HepG2 (cell line): ENCODE results near the gene KCTD5. TPM values are rescaled to one million over a fixed set of nuclear protein-coding genes. Genes with fewer than 3 reads are reported as not detected.

Experiments used
- ASH2L ChIP-seq: fragments of 300-600, 200-600 bp; sonication (generic); IDR thresholded peaks from 2 replicates; pipeline ENCODE4 v1.7.0; 2017; ENCODE audit warnings: low read depth, mild to moderate bottlenecking, moderate library complexity, mixed read lengths, low read length; ENCODE audit not compliant: insufficient read length
- E2F1 ChIP-seq: sonication (generic); formaldehyde crosslinking; IDR thresholded peaks from 2 replicates; pipeline ENCODE4 v1.5.0; 2020; ENCODE audit warnings: missing genetic modification reagents
- ESRRA ChIP-seq: sonication (generic); formaldehyde crosslinking; IDR thresholded peaks from 2 replicates; pipeline ENCODE4 v1.5.1; 2020; ENCODE audit warnings: mild to moderate bottlenecking, low read depth, missing genetic modification reagents
- GABPB1 ChIP-seq: IDR thresholded peaks from 2 replicates; pipeline ENCODE4 v1.6.1; 2016; ENCODE audit warnings: mild to moderate bottlenecking, missing genetic modification reagents, moderate library complexity, missing compliant biosample characterization
- HOXA3 ChIP-seq: sonication (generic); formaldehyde crosslinking; IDR thresholded peaks from 2 replicates; pipeline ENCODE4 v1.5.0; 2020; ENCODE audit warnings: missing genetic modification reagents
- NFIC ChIP-seq: IDR thresholded peaks from 2 replicates; pipeline ENCODE4 v1.6.1; 2012; ENCODE audit warnings: mild to moderate bottlenecking, low read length, inconsistent platforms
- NFYB ChIP-seq: sonication (generic); formaldehyde crosslinking; IDR thresholded peaks from 2 replicates; pipeline ENCODE4 v1.4.0; 2020; ENCODE audit warnings: missing genetic modification reagents
- PHF8 ChIP-seq: sonication (generic); formaldehyde crosslinking; IDR thresholded peaks from 2 replicates; pipeline ENCODE4 v1.5.0; 2020; ENCODE audit warnings: missing genetic modification reagents
- RAD21 ChIP-seq: fragments of 450-650 bp; formaldehyde crosslinking; IDR thresholded peaks from 2 replicates; pipeline ENCODE4 v1.5.0; 2020; ENCODE audit warnings: mild to moderate bottlenecking
- RBFOX2 ChIP-seq: fragments of 200-400 bp; formaldehyde crosslinking; IDR thresholded peaks from 2 replicates; pipeline ENCODE4 v1.6.1; 2017; ENCODE audit warnings: low read depth, mild to moderate bottlenecking, low read length
- SALL1 ChIP-seq: sonication (generic); formaldehyde crosslinking; IDR thresholded peaks from 2 replicates; pipeline ENCODE4 v1.8.0; 2022; ENCODE audit warnings: mild to moderate bottlenecking, missing genetic modification reagents
- TAF1 ChIP-seq: sonication (generic); formaldehyde crosslinking; IDR thresholded peaks from 2 replicates; pipeline ENCODE4 v1.4.0; 2020; ENCODE audit warnings: missing genetic modification reagents
- ZBTB46 ChIP-seq: sonication (generic); formaldehyde crosslinking; IDR thresholded peaks from 2 replicates; pipeline ENCODE4 v1.4.0; 2020; ENCODE audit warnings: mild to moderate bottlenecking, missing genetic modification reagents, borderline replicate concordance
- ZFP82 ChIP-seq: sonication (generic); formaldehyde crosslinking; IDR thresholded peaks from 2 replicates; pipeline ENCODE4 v1.5.1; 2020; ENCODE audit warnings: mild to moderate bottlenecking, missing genetic modification reagents, borderline replicate concordance
- ZFX ChIP-seq: sonication (generic); formaldehyde crosslinking; IDR thresholded peaks from 2 replicates; pipeline ENCODE4 v1.4.0; 2020; ENCODE audit warnings: mild to moderate bottlenecking, low read depth, missing genetic modification reagents, moderate library complexity
- ZNF274 ChIP-seq: sonication (generic); formaldehyde crosslinking; IDR thresholded peaks from 2 replicates; pipeline ENCODE4 v1.5.1; 2020; ENCODE audit warnings: mild to moderate bottlenecking, missing genetic modification reagents
- ZSCAN29 ChIP-seq: sonication (generic); formaldehyde crosslinking; conservative IDR thresholded peaks from 2 replicates; pipeline ENCODE4 v1.4.0; 2020; ENCODE audit warnings: mild to moderate bottlenecking, missing genetic modification reagents
- polyA plus RNA-seq, 8 experiments: library from polyadenylated mRNA; depleted of rRNA in 3 of 8; stranded (reverse) in 7 of 8; unstranded in 1 of 8; fragments of >200 nt; fragmentation: Illumina TruSeq in 4 of 8; extraction: Trizol in 4 of 8; gene quantifications; 2 replicates each; pipeline versions ENCODE4 v1.2.1 to v1.2.3, GENCODE V29; 2011 to 2016; ENCODE audit warnings: low read depth in 4 of 8, missing spikeins in 1 of 8, mixed read lengths in 1 of 8; ENCODE audit not compliant: insufficient read depth in 1 of 8
- total RNA-seq, 5 experiments: library from RNA; depleted of rRNA; stranded (reverse); fragments of >200 nt; fragmentation: Illumina TruSeq; extraction: Trizol; gene quantifications; 2 replicates each; pipeline ENCODE4 v1.2.3, GENCODE V29; 2016; ENCODE audit warnings: low read depth in 1 of 5
- TF ChIP-seq, protein P1 (sequence below): sonication (generic); formaldehyde crosslinking; IDR thresholded peaks from 2 replicates; pipeline ENCODE4 v1.5.0; 2020; ENCODE audit warnings: missing genetic modification reagents
- TF ChIP-seq, protein P2 (sequence below): sonication (generic); formaldehyde crosslinking; conservative IDR thresholded peaks from 2 replicates; pipeline ENCODE4 v1.4.0; 2020; ENCODE audit warnings: mild to moderate bottlenecking, missing genetic modification reagents, moderate library complexity
- TF ChIP-seq, protein P3 (sequence below): sonication (generic); formaldehyde crosslinking; conservative IDR thresholded peaks from 2 replicates; pipeline ENCODE4 v1.4.0; 2020; ENCODE audit warnings: missing genetic modification reagents

Gene KCTD5
- total and polyA plus RNA-seq, 2 of the 13 experiments (the other 11 are each of a cell fraction or from before 2014, with no cell fraction given), result 25.4 to 29.8 TPM

GRCh38 chr16:2673066-2673999 lies 9.0 kb upstream of the KCTD5 start (continued):
- TF ChIP-seq ZFP82 (CRISPR knock-in tag) (0 out of 2 replicates have a peak, but pooled peaks have one; percentile 32), ZBTB46 (CRISPR knock-in tag) (no peak), PHF8 (CRISPR knock-in tag) (peak; percentile 55), NFYB (CRISPR knock-in tag) (peak; percentile 79), TAF1 (peak; percentile 47; the same call in 1 of the 2 replicates), ZSCAN29 (CRISPR knock-in tag) (no peak), RBFOX2 (peak; percentile 62; the same call in 1 of the 2 replicates), E2F1 (CRISPR knock-in tag) (peak; percentile 56; the same call in 1 of the 2 replicates), SALL1 (peak; percentile 47; the same call in 1 of the 2 replicates), NFIC (no peak), ZNF274 (no peak), ASH2L (peak; percentile 32), GABPB1 (peak; percentile 91), HOXA3 (CRISPR knock-in tag) (peak; percentile 45; the same call in 1 of the 2 replicates), ESRRA (CRISPR knock-in tag) (peak; percentile 80; the same call in 1 of the 2 replicates), RAD21 (CRISPR knock-in tag) (0 out of 2 replicates have a peak, but pooled peaks have one; percentile 19), ZFX (peak; percentile 80)
- TF ChIP-seq, protein P1, sequence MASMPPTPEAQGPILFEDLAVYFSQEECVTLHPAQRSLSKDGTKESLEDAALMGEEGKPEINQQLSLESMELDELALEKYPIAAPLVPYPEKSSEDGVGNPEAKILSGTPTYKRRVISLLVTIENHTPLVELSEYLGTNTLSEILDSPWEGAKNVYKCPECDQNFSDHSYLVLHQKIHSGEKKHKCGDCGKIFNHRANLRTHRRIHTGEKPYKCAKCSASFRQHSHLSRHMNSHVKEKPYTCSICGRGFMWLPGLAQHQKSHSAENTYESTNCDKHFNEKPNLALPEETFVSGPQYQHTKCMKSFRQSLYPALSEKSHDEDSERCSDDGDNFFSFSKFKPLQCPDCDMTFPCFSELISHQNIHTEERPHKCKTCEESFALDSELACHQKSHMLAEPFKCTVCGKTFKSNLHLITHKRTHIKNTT (CRISPR knock-in tag), result no peak
- TF ChIP-seq, protein P2, sequence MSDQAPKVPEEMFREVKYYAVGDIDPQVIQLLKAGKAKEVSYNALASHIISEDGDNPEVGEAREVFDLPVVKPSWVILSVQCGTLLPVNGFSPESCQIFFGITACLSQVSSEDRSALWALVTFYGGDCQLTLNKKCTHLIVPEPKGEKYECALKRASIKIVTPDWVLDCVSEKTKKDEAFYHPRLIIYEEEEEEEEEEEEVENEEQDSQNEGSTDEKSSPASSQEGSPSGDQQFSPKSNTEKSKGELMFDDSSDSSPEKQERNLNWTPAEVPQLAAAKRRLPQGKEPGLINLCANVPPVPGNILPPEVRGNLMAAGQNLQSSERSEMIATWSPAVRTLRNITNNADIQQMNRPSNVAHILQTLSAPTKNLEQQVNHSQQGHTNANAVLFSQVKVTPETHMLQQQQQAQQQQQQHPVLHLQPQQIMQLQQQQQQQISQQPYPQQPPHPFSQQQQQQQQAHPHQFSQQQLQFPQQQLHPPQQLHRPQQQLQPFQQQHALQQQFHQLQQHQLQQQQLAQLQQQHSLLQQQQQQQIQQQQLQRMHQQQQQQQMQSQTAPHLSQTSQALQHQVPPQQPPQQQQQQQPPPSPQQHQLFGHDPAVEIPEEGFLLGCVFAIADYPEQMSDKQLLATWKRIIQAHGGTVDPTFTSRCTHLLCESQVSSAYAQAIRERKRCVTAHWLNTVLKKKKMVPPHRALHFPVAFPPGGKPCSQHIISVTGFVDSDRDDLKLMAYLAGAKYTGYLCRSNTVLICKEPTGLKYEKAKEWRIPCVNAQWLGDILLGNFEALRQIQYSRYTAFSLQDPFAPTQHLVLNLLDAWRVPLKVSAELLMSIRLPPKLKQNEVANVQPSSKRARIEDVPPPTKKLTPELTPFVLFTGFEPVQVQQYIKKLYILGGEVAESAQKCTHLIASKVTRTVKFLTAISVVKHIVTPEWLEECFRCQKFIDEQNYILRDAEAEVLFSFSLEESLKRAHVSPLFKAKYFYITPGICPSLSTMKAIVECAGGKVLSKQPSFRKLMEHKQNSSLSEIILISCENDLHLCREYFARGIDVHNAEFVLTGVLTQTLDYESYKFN (CRISPR knock-in tag), result no peak
- TF ChIP-seq, protein P3, sequence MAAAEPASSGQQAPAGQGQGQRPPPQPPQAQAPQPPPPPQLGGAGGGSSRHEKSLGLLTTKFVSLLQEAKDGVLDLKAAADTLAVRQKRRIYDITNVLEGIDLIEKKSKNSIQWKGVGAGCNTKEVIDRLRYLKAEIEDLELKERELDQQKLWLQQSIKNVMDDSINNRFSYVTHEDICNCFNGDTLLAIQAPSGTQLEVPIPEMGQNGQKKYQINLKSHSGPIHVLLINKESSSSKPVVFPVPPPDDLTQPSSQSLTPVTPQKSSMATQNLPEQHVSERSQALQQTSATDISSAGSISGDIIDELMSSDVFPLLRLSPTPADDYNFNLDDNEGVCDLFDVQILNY, result 0 out of 2 replicates have a peak, but pooled peaks have one; percentile 48
